ENCODE data around the gene ARL11.

ARL11 gene

DNA sequence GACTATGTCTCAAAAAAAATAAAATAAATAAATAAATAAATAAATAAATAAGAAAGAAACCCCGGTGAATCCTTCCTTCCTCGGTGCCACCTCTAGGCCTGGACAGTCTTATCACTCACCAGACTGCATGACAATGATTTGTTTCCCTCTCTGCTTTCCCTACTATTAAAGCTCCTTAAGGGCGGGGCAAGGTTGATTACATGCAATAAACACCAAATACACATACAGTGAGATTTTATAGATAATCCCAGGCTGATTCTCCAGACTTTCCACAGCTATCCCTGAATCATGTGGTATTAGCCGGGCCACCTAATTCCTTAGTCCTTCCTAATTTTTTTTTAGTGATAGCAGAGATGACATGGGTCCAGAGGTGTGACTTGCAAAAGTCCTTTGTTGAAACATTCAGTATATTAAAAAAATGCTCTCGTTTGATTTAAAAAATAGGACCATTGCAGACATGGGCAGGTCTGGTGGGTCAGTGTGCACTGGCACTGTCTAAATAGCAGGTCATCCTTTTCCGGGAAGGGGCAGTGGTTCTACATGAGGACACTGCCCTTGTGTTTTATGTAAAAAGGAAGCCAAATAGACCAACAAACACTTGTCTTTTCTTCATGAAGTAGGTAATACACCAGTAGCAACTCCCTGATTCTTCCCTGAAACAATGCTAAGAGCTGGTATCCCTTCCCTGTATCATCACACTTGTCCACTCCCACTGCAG is 48.4 kb downstream of the ARL11 start:
- no peak overlapping the region for H3K4me3 ChIP-seq (replicated peaks; ENCODE audit: low read depth, low read length)
- TF ChIP-seq, protein P1, sequence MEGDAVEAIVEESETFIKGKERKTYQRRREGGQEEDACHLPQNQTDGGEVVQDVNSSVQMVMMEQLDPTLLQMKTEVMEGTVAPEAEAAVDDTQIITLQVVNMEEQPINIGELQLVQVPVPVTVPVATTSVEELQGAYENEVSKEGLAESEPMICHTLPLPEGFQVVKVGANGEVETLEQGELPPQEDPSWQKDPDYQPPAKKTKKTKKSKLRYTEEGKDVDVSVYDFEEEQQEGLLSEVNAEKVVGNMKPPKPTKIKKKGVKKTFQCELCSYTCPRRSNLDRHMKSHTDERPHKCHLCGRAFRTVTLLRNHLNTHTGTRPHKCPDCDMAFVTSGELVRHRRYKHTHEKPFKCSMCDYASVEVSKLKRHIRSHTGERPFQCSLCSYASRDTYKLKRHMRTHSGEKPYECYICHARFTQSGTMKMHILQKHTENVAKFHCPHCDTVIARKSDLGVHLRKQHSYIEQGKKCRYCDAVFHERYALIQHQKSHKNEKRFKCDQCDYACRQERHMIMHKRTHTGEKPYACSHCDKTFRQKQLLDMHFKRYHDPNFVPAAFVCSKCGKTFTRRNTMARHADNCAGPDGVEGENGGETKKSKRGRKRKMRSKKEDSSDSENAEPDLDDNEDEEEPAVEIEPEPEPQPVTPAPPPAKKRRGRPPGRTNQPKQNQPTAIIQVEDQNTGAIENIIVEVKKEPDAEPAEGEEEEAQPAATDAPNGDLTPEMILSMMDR (IDR thresholded peaks at IDR 0.05; ENCODE audit: low read depth, low read length, missing control alignments), result no peak
- DNase-seq (ENCODE audit: extremely low read depth, low read depth), result no peak

GRCh38 chr13:49678191-49678914 is 50.0 kb downstream of the ARL11 start:
- TF ChIP-seq, protein P1 (IDR thresholded peaks at IDR 0.05; ENCODE audit: low read depth, low read length, missing control alignments), result no peak
- no peak overlapping the region for H3K4me3 ChIP-seq (replicated peaks; ENCODE audit: low read depth, low read length)
- no peak for DNase-seq (ENCODE audit: extremely low read depth, low read depth)

GRCh38 chr13:49679246-49679645 is 50.9 kb downstream of the ARL11 start:
- no peak overlapping the region for H3K4me3 ChIP-seq (replicated peaks; ENCODE audit: low read depth, low read length)
- no peak for DNase-seq (ENCODE audit: extremely low read depth, low read depth)
- TF ChIP-seq, protein P1 (IDR thresholded peaks at IDR 0.05; ENCODE audit: low read depth, low read length, missing control alignments), result peak; percentile 2

GRCh38 chr13:49681842-49682435 is 53.6 kb downstream of the ARL11 start:
- DNase-seq (ENCODE audit: extremely low read depth, low read depth), result no peak
- H3K4me3 ChIP-seq (replicated peaks; ENCODE audit: low read depth, low read length), result no peak overlapping the region
- TF ChIP-seq, protein P1 (IDR thresholded peaks at IDR 0.05; ENCODE audit: low read depth, low read length, missing control alignments), result no peak

Data from HFF-Myc (cell line).